ENCODE measurements around the gene CDC6. TPM values are rescaled to one million over a fixed set of nuclear protein-coding genes. Genes with fewer than 3 reads are reported as not detected.

CDC6 gene
- total and polyA plus RNA-seq, 2 donors (not counting 3 experiments of a cell fraction or from before 2014, with no cell fraction given), result 15.5 to 55.2 TPM

DNA sequence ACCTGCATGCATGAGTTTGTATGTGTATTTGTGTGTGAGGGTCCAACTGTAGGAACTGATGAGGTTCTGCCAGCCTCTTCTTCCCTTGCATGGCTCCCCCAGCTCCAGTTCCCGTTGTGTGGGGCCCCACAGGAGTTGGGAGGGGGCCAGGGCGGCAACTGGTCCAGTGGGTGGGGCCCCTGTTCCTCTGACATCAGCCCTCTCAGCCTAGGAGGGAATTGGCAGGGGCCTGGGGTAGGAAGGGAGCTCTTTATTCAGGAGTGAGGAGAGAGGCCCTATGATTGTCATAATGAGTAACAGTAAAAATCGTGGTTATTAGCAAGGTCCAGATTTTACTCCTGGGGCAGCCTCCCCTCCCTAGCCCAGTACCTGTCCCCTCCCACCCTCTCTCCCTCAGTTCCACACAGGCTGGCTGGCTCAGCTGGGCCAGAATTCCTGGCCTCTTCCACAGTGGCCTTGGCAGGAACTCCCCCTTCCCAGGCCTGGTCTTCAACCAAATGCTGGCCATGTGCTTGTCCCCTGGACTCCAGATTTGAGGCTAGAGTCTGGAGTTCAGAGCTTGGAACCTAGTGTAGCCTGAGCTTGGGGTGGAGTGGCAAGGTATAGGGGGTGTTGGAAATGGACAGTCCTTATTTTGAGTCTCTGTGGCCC is 40.2 kb downstream of the CDC6 start:
- Histone ChIP-seq H3K27me3 (ENCODE audit: control insufficient read depth in 2 of 2, insufficient read depth in 2 of 2, low read length in 2 of 2) (no peaks in the 10 kb centered on the region), H3K4me3 (replicated peaks in 1 of 3; ENCODE audit: insufficient read depth in 1 of 3, low read depth in 1 of 3, low read length in 3 of 3) (no peak overlapping the region), H4K20me1 (replicated peaks; ENCODE audit: control insufficient read depth, extremely low read depth, insufficient read depth, low read length) (no peaks in the 10 kb centered on the region), H3K9ac (replicated peaks; ENCODE audit: extremely low read depth, insufficient read depth, low read length) (no peak overlapping the region), H3K27ac (ENCODE audit: insufficient read depth, low read depth, low read length) (no peak overlapping the region), H3K9me3 (replicated peaks; ENCODE audit: control insufficient read depth, insufficient read depth, low read length) (no peaks in the 10 kb centered on the region), H3K4me2 (ENCODE audit: insufficient read depth, low read length) (no peak overlapping the region), H3K4me1 (ENCODE audit: control insufficient read depth, extremely low read depth, insufficient read depth, low read length) (peaks cover 65% of the 10 kb centered on the region), H2AFZ (ENCODE audit: low read depth, low read length) (no peak overlapping the region), H3K79me2 (ENCODE audit: control insufficient read depth, insufficient read depth, low read length) (peaks cover 67% of the 10 kb centered on the region), H3K9me1 (replicated peaks; ENCODE audit: control insufficient read depth, extremely low read depth, insufficient read depth, low read length) (no peaks in the 10 kb centered on the region), H3K36me3 (ENCODE audit: control insufficient read depth in 2 of 2, extremely low read depth in 1 of 2, insufficient read depth in 2 of 2, low read length in 2 of 2) (peaks cover 0 to 3% of the 10 kb centered on the region in 2 experiments)
- intact Hi-C loops (cut with micrococcal nuclease), result no loop called here
- ChIA-PET CTCF (interaction anchor here (0.7 to 1.1 kb wide), 2 partner anchors 9 to 27 kb away, joined by 3 to 6 read pairs; no protein-coding TSS in a partner anchor), POLR2A (no interaction called here)
- dilution Hi-C loops (cut with MboI; ENCODE audit: extremely low pct_ligation_motif_present, low sequenced_read_pairs), result no loop called here
- no peak for TF ChIP-seq GATA2 (IDR thresholded peaks at IDR 0.05; ENCODE audit: insufficient read depth, insufficient read length, low read depth, low read length)
- TF ChIP-seq MYC (IDR thresholded peaks at IDR 0.05; ENCODE audit: low read depth, low read length), result no peak
- TF ChIP-seq FOS (IDR thresholded peaks at IDR 0.05; ENCODE audit: borderline replicate concordance, insufficient read depth, low read length), result no peak
- TF ChIP-seq POLR2AphosphoS5 (IDR thresholded peaks at IDR 0.05; ENCODE audit: insufficient read depth, low read depth, low read length), result no peak
- TF ChIP-seq, protein P1, sequence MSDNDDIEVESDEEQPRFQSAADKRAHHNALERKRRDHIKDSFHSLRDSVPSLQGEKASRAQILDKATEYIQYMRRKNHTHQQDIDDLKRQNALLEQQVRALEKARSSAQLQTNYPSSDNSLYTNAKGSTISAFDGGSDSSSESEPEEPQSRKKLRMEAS (IDR thresholded peaks at IDR 0.05; ENCODE audit: insufficient read depth, insufficient read length), result no peak
- TF ChIP-seq EZH2 (IDR thresholded peaks at IDR 0.05; ENCODE audit: borderline replicate concordance, low read depth, low read length, severe bottlenecking), result no peak
- TF ChIP-seq JUN (IDR thresholded peaks at IDR 0.05; ENCODE audit: borderline replicate concordance, insufficient read depth, insufficient read length, low read depth), result no peak
- TF ChIP-seq POLR2A (IDR thresholded peaks at IDR 0.05; ENCODE audit: low read depth, low read length), result no peak
- TF ChIP-seq, protein P2, sequence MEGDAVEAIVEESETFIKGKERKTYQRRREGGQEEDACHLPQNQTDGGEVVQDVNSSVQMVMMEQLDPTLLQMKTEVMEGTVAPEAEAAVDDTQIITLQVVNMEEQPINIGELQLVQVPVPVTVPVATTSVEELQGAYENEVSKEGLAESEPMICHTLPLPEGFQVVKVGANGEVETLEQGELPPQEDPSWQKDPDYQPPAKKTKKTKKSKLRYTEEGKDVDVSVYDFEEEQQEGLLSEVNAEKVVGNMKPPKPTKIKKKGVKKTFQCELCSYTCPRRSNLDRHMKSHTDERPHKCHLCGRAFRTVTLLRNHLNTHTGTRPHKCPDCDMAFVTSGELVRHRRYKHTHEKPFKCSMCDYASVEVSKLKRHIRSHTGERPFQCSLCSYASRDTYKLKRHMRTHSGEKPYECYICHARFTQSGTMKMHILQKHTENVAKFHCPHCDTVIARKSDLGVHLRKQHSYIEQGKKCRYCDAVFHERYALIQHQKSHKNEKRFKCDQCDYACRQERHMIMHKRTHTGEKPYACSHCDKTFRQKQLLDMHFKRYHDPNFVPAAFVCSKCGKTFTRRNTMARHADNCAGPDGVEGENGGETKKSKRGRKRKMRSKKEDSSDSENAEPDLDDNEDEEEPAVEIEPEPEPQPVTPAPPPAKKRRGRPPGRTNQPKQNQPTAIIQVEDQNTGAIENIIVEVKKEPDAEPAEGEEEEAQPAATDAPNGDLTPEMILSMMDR (IDR thresholded peaks at IDR 0.05; ENCODE audit: extremely low read depth in 1 of 2, insufficient read depth in 1 of 2, low read depth in 1 of 2, low read length in 2 of 2), result no peak
- FAIRE-seq, result no peak
- DNase-seq (ENCODE audit: low read depth, low spot score), result no peak
- BruUV-seq (replicated peaks), result no TSS peak

Measured in endothelial cell of umbilical vein (primary cell).